Fibroblast of lung (primary cell): ENCODE data around the gene OR5M3. TPM values are rescaled to one million over a fixed set of nuclear protein-coding genes. Genes with fewer than 3 reads are reported as not detected.

Experiments used
- DNase-seq, 2 donors: peaks; one replicate each; pipeline versions ENCODE4 v3.0.0 to v3.0.0-alpha.2; 2010; ENCODE audit warnings: low read depth in 2 of 2
- H2AFZ ChIP-seq: 2 replicates; pipeline ENCODE4 v1.5.1; 2012; ENCODE audit warnings: low read length, control low read depth, inconsistent platforms
- H3K27ac ChIP-seq: 2 replicates; pipeline ENCODE4 v1.5.1; 2011; ENCODE audit warnings: low read length, control low read depth; ENCODE audit not compliant: insufficient read depth
- H3K27me3 ChIP-seq: 2 replicates; pipeline ENCODE4 v1.5.1; 2011; ENCODE audit warnings: mild to moderate bottlenecking, low read length; ENCODE audit not compliant: control insufficient read depth, insufficient read depth
- H3K36me3 ChIP-seq: 2 replicates; pipeline ENCODE4 v1.5.1; 2011; ENCODE audit warnings: low read length; ENCODE audit not compliant: control insufficient read depth, insufficient read depth
- H3K4me1 ChIP-seq: 2 replicates; pipeline ENCODE4 v1.5.1; 2011; ENCODE audit warnings: low read length; ENCODE audit not compliant: control insufficient read depth, insufficient read depth; ENCODE audit errors: extremely low read depth
- H3K4me2 ChIP-seq: 2 replicates; pipeline ENCODE4 v1.5.1; 2011; ENCODE audit warnings: low read length, control low read depth; ENCODE audit not compliant: insufficient read depth; ENCODE audit errors: extremely low read depth
- H3K4me3 ChIP-seq, 4 experiments: fragments of 200-600 bp in 1 of 4; sonication (generic) in 1 of 4; replicated peaks in 1 of 4; 2 replicates each; pipeline ENCODE4 v1.5.1; 2011 to 2016; ENCODE audit warnings: low read length in 4 of 4, low read depth in 3 of 4, mild to moderate bottlenecking in 3 of 4, control low read depth in 2 of 4, inconsistent platforms in 1 of 4, mixed read lengths in 1 of 4; ENCODE audit not compliant: insufficient read depth in 1 of 4; ENCODE audit errors: control extremely low read depth in 1 of 4
- H3K79me2 ChIP-seq: 2 replicates; pipeline ENCODE4 v1.5.1; 2012; ENCODE audit warnings: mild to moderate bottlenecking, low read length, inconsistent platforms; ENCODE audit not compliant: control insufficient read depth, insufficient read depth
- H3K9ac ChIP-seq: 2 replicates; pipeline ENCODE4 v1.5.1; 2011; ENCODE audit warnings: mild to moderate bottlenecking, low read length, control low read depth; ENCODE audit not compliant: insufficient read depth
- H3K9me3 ChIP-seq: 2 replicates; pipeline ENCODE4 v1.5.1; 2012; ENCODE audit warnings: low read depth, low read length; ENCODE audit not compliant: control insufficient read depth, insufficient read depth
- H4K20me1 ChIP-seq: 2 replicates; pipeline ENCODE4 v1.5.1; 2011; ENCODE audit warnings: low read length; ENCODE audit not compliant: control insufficient read depth, insufficient read depth; ENCODE audit errors: extremely low read depth
- EZH2 ChIP-seq: IDR thresholded peaks from 2 replicates; pipeline ENCODE4 v1.5.1; 2012; ENCODE audit warnings: low read length, control low read depth, mild to moderate bottlenecking; ENCODE audit errors: missing control alignments
- polyA plus RNA-seq, 2 donors: library from polyadenylated mRNA; depleted of rRNA in 1 of 2; stranded (reverse) in 1 of 2; unstranded in 1 of 2; fragments of >200 nt; gene quantifications; 2 replicates each; pipeline ENCODE4 v1.2.1, GENCODE V29; 2011 to 2012; ENCODE audit warnings: missing spikeins in 1 of 2
- total RNA-seq: library from RNA; depleted of rRNA; stranded (reverse); fragments of >200 nt; gene quantifications from 2 replicates; pipeline ENCODE4 v1.2.1, GENCODE V29; 2014
- TF ChIP-seq, protein P1 (sequence below), 2 donors: IDR thresholded peaks in 1 of 2; conservative IDR thresholded peaks in 1 of 2; 1 replicate in 1 of 2; 2 replicates in 1 of 2; pipeline ENCODE4 v1.5.1; 2011 to 2012; ENCODE audit warnings: low read length in 2 of 2, control low read depth in 1 of 2, inconsistent platforms in 1 of 2, low read depth in 1 of 2, mild to moderate bottlenecking in 1 of 2

Gene OR5M3
- total and polyA plus RNA-seq, 2 donors (not counting 1 experiment from before 2014, with no cell fraction given) = not detected

DNA sequence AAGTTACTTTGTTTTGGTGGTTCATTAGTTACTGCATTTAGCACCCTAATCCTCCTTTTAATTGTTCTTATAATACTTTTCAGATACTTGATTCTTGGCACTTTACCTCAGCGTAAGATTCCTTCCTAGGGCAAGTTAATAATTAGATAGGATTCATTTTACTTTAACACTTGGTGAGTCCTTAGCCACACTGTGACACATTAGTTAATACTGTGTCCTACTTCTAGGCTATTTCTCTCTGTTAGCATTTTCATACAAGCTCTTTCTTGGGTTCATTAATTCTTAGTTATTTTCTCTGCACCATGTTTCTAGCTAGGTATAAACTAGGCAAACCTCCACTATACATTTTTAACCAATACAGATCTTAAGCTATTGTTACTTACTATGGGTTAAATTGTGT lies 16.1 kb downstream of the OR5M3 start:
- H3K4me1 ChIP-seq = no peaks in the 10 kb centered on the region
- no peak for DNase-seq
- no peaks in the 10 kb centered on the region for H3K27me3 ChIP-seq
- TF ChIP-seq, protein P1, sequence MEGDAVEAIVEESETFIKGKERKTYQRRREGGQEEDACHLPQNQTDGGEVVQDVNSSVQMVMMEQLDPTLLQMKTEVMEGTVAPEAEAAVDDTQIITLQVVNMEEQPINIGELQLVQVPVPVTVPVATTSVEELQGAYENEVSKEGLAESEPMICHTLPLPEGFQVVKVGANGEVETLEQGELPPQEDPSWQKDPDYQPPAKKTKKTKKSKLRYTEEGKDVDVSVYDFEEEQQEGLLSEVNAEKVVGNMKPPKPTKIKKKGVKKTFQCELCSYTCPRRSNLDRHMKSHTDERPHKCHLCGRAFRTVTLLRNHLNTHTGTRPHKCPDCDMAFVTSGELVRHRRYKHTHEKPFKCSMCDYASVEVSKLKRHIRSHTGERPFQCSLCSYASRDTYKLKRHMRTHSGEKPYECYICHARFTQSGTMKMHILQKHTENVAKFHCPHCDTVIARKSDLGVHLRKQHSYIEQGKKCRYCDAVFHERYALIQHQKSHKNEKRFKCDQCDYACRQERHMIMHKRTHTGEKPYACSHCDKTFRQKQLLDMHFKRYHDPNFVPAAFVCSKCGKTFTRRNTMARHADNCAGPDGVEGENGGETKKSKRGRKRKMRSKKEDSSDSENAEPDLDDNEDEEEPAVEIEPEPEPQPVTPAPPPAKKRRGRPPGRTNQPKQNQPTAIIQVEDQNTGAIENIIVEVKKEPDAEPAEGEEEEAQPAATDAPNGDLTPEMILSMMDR (conservative IDR thresholded peaks at IDR 0.05 in 1 of 2, IDR thresholded peaks at IDR 0.05 in 1 of 2; ENCODE audit: low read depth in 1 of 2, low read length in 2 of 2) = no peak
- no peak for TF ChIP-seq EZH2
- no peak overlapping the region for H3K4me2 ChIP-seq
- H3K4me3 ChIP-seq = no peak overlapping the region
- H2AFZ ChIP-seq = no peak overlapping the region
- H3K36me3 ChIP-seq = no peaks in the 10 kb centered on the region
- H3K79me2 ChIP-seq = no peaks in the 10 kb centered on the region
- no peak overlapping the region for H3K27ac ChIP-seq
- H3K9me3 ChIP-seq = no peaks in the 10 kb centered on the region
- H4K20me1 ChIP-seq = no peaks in the 10 kb centered on the region
- no peak overlapping the region for H3K9ac ChIP-seq

DNA sequence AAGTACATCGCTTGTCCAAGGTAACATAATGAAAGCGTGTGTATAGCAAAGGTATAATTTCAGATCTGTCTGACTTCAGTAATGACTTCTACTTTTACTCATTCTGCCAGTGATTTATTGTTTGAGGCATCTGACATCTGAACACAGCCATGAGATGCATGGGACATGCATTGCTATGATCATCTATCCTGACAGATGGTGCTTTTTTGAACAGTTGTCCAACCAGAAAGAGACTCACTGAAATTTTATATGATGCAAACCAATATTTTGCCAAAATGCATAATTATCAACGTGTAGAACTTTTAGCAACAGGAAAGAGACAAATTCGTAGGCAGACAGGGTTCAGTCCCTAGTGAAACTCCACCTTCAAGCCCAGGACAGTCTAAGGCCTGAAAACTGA lies 19.6 kb downstream of the OR5M3 start:
- Histone ChIP-seq H2AFZ (no peak overlapping the region), H3K79me2 (no peaks in the 10 kb centered on the region), H3K36me3 (no peaks in the 10 kb centered on the region), H3K9me3 (no peaks in the 10 kb centered on the region), H3K4me3 (no peak overlapping the region), H3K27ac (no peak overlapping the region), H3K27me3 (no peaks in the 10 kb centered on the region), H3K4me1 (no peaks in the 10 kb centered on the region), H3K4me2 (no peak overlapping the region), H3K9ac (no peak overlapping the region), H4K20me1 (no peaks in the 10 kb centered on the region)
- no peak for TF ChIP-seq EZH2
- TF ChIP-seq, protein P1 (conservative IDR thresholded peaks at IDR 0.05 in 1 of 2, IDR thresholded peaks at IDR 0.05 in 1 of 2; ENCODE audit: low read depth in 1 of 2, low read length in 2 of 2) = no peak
- no peak for DNase-seq

Other genes with a start within 250 kb of the OR5M3 start
- gene OR5T2, start 239.1 kb downstream of the OR5M3 start, total RNA-seq = not detected in 2 replicates
- gene OR5T2, start 239.1 kb downstream of the OR5M3 start, polyA plus RNA-seq = not detected in 2 replicates
- gene OR5T3, start 221.1 kb downstream of the OR5M3 start, total RNA-seq = not detected in 2 replicates
- not detected in 2 replicates for gene OR5T3, start 221.1 kb downstream of the OR5M3 start, polyA plus RNA-seq
- gene OR5T1, start 199.2 kb downstream of the OR5M3 start, total RNA-seq = not detected in 2 replicates
- gene OR5T1, start 199.2 kb downstream of the OR5M3 start, polyA plus RNA-seq = not detected in 2 replicates
- not detected in 2 replicates for gene OR8H1, start 181.1 kb downstream of the OR5M3 start, total RNA-seq
- gene OR8H1, start 181.1 kb downstream of the OR5M3 start, polyA plus RNA-seq = not detected in 2 replicates
- not detected in 2 replicates for gene OR8K3, start 158.2 kb downstream of the OR5M3 start, total RNA-seq
- not detected in 2 replicates for gene OR8K3, start 158.2 kb downstream of the OR5M3 start, polyA plus RNA-seq
- not detected in 2 replicates for gene OR8K1, start 127.3 kb downstream of the OR5M3 start, total RNA-seq
- gene OR8K1, start 127.3 kb downstream of the OR5M3 start, polyA plus RNA-seq = not detected in 2 replicates
- gene OR8J1, start 119.1 kb downstream of the OR5M3 start, total RNA-seq = not detected in 2 replicates
- gene OR8J1, start 119.1 kb downstream of the OR5M3 start, polyA plus RNA-seq = not detected in 2 replicates
- gene OR8U1, start 97.7 kb downstream of the OR5M3 start, total RNA-seq = not detected in 2 replicates
- gene OR8U1, start 97.7 kb downstream of the OR5M3 start, polyA plus RNA-seq = not detected in 2 replicates
- gene OR5AL1, start 60.7 kb downstream of the OR5M3 start, total RNA-seq = not detected in 2 replicates
- gene OR5AL1, start 60.7 kb downstream of the OR5M3 start, polyA plus RNA-seq = not detected in 2 replicates
- gene OR5M8, start 18.0 kb upstream of the OR5M3 start, total RNA-seq = not detected in 2 replicates
- gene OR5M8, start 18.0 kb upstream of the OR5M3 start, polyA plus RNA-seq = not detected in 2 replicates
- not detected in 2 replicates for gene OR5M11, start 69.9 kb upstream of the OR5M3 start, total RNA-seq
- gene OR5M11, start 69.9 kb upstream of the OR5M3 start, polyA plus RNA-seq = not detected in 2 replicates
- gene OR5M10, start 104.4 kb upstream of the OR5M3 start, total RNA-seq = not detected in 2 replicates
- not detected in 2 replicates for gene OR5M10, start 104.4 kb upstream of the OR5M3 start, polyA plus RNA-seq
- not detected in 2 replicates for gene OR5M1, start 141.5 kb upstream of the OR5M3 start, total RNA-seq
- not detected in 2 replicates for gene OR5M1, start 141.5 kb upstream of the OR5M3 start, polyA plus RNA-seq
- gene OR5AP2, start 169.1 kb upstream of the OR5M3 start, total RNA-seq = not detected in 2 replicates
- gene OR5AP2, start 169.1 kb upstream of the OR5M3 start, polyA plus RNA-seq = not detected in 2 replicates
- gene OR5AR1, start 190.3 kb upstream of the OR5M3 start, total RNA-seq = not detected in 2 replicates
- not detected in 2 replicates for gene OR5AR1, start 190.3 kb upstream of the OR5M3 start, polyA plus RNA-seq
- not detected in 2 replicates for gene OR9G1, start 225.7 kb upstream of the OR5M3 start, total RNA-seq
- not detected in 2 replicates for gene OR9G1, start 225.7 kb upstream of the OR5M3 start, polyA plus RNA-seq